Measurements from ENCODE around the gene GPR179.

GPR179 gene

GRCh38 chr17:38343608-38344419 lies at the start of gene GPR179:
GPR179 (minus strand) TSS chr17:38343956; CDS start chr17:38343789, 167 bp downstream.
- no peak for DNase-seq

- DNase-seq: no peak
These were observed 35.7 kb upstream of the GPR179 start for GRCh38 chr17:38379448-38379847.

- DNase-seq: no peak
These were observed 25.5 kb upstream of the GPR179 start for GRCh38 chr17:38369124-38369886.

- DNase-seq: no peak
These were observed 21.0 kb upstream of the GPR179 start for GRCh38 chr17:38364741-38365140.

- no peak for DNase-seq
These were observed 19.3 kb upstream of the GPR179 start for GRCh38 chr17:38363016-38363415.

- DNase-seq: no peak
These were observed 18.1 kb upstream of the GPR179 start for GRCh38 chr17:38361694-38362465.

GRCh38 chr17:38358586-38359513 lies 15.1 kb upstream of the GPR179 start:
- no peak for DNase-seq

- DNase-seq: no peak
These were observed 13.8 kb upstream of the GPR179 start for GRCh38 chr17:38357486-38358123.

- DNase-seq: no peak
These were observed 11.5 kb upstream of the GPR179 start for GRCh38 chr17:38355251-38355650.

- no peak for DNase-seq
These were observed 10.7 kb upstream of the GPR179 start for GRCh38 chr17:38354466-38354865.

GRCh38 chr17:38353668-38354067 lies 9.9 kb upstream of the GPR179 start:
- DNase-seq: no peak

GRCh38 chr17:38353086-38353604 lies 9.4 kb upstream of the GPR179 start:
- DNase-seq: peak in 1 of 2 donors; percentile 0

GRCh38 chr17:38352245-38353085 lies 8.7 kb upstream of the GPR179 start:
- peak in 1 of 2 donors; percentile 5 for DNase-seq

GRCh38 chr17:38351412-38352222 lies 7.9 kb upstream of the GPR179 start, which contains the start of gene SOCS7:
SOCS7 (plus strand) TSS chr17:38351844; CDS start chr17:38352053, 209 bp downstream.
- DNase-seq: peak; percentile 88 to 94

- no peak for DNase-seq
These were observed 6.3 kb upstream of the GPR179 start for GRCh38 chr17:38350035-38350434.

- DNase-seq: peak; percentile 83 to 88
These were observed 5.5 kb upstream of the GPR179 start for GRCh38 chr17:38349097-38349730.

GRCh38 chr17:38345743-38346142 lies 2.0 kb upstream of the GPR179 start:
- DNase-seq: no peak

GRCh38 chr17:38344420-38344745 lies 627 bp upstream of the GPR179 start:
- no peak for DNase-seq
